DMS153 treated with DMSO at 0.1 percent for 48 hours (cell line): ENCODE data around the gene SLIT2.

Experiments
- DNase-seq: peaks from one replicate; lab custom pipeline; 2025; ENCODE audit not compliant: unreplicated experiment; lab: John Stamatoyannopoulos, UW

Gene SLIT2

DNA sequence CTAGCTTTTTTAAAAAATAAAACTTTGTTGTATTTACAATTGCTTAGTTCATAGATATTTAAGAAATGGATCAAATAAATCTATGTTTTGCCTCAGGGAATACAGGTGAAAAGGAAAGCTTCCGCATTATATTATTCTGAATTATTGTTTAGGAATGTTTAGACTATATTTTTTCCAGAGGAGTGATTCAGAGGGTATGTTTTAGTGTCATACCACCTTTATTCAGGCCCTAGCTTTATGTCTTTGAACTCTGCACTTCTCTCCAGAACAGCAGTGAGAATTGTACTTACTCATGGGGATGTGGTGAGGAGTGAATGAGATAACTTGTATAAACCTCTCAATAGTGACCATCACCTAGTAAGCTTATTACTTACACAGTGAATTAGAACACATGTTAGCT lies 14.0 kb downstream of the SLIT2 start:
- no peak for DNase-seq

DNA sequence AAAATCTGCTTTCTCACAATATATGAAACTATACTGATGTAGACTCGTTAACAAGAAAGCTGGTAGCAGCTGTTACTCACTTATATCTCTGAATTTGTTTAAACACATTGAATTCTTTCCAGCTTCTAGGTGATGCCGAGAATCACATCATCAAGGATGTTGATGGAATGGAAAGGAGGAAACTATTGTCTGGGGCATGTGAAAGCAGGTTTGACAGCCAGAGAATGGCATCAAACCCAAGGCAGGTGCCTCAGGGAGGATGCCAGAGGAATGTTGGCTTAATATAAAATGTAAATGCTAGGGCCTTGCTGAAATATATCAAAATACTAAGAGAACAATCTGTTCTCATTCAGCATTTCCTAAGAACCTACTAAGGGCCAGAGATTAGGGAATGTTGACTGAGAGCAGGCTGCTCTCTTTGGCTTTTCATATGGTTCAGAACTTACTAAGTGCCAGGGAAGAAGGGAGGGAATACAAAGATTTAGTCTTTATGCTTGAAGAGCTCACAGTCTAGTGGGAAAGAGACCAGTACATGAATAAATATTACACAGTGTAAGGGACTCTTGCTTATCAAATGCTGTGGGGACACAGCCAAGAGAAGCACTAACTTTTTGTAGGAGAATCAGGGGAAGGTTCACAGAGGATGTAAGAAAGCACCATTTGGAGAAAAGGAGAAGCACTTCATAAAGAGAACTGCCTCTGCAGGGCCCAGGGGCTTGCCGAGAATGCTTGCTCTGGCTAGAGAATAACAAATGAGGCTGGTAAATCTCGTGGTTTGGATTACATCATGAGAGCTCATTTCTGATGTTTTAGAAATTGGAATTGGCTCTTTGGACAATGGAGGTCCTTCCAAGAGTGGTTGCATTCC lies 14.7 kb downstream of the SLIT2 start:
- DNase-seq = no peak

DNA sequence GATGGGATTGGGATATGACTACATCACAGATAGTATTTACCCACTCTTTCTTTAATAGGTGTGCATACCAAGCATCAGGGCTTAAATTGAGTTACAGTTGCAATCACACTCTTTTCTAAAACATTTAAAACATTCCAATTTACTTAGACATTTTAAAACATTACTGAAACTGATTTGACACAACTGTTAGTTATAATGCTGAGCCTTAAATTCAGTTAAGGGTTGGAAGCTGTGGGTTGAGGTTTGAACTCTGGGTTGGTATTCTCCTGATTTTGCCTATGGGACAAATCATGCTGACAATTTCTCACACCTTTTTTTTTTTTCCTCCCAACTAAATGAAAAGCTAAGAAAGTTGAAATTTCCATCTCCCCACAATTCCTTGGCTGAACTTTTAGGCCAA lies 16.3 kb downstream of the SLIT2 start:
- DNase-seq = no peak

DNA sequence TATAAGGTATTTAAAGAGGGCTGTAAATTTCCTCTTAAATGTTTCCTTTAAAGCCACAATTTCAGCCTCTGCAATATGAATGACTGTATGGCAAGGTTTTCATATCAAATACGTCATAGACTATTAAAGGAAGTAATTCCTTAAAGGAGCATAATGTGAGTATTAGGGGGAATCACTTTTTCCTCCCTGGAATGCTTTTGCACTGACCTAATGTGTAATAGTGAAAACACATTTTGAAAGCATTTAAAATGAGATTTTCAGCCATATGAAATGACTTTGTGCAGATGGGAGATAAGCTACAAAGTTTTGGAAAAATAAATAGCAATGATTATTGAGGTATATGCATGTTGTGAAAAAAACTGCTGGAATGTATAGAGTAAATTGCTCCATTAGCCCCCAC lies 17.6 kb downstream of the SLIT2 start:
- no peak for DNase-seq

DNA sequence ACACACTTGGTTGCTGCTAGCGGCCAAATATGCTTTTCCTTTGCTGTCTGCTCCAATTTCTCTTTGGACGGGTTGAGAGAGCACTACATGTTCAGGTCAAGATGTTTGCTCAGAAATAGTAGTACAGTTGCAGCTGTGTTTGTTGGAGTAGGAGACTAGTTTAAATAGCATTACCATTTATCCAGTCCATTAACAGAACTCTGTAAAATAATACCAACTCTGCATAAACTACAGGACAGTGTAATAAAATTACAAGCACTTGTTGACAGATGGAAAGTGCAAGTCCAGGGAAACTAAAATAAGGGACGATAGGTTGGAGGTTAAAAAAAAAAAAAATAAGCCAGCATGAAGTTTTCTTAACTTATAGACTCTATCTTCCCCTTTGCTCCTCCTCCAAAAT lies 20.2 kb downstream of the SLIT2 start:
- no peak for DNase-seq

DNA sequence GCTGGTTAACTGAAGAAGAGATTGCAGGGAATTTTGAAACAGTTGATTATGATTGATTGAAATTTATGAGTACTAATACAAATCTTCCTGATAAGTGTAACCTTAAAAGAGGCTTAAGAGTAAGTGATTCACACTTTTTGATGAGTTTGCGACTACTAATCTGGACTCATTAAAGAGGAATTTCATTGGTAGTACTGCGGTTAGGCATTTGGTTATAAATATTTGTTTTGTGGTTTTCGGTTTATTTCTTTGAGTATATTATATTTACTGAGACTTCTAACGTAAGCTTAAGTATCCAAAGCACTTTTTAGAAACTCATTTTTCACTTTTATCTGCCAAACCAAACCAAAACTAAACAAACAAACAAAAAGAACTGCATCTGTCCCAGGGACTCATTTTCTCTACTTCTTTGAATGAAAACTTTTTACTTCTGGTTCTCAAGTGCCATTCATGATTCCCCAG lies 20.7 kb downstream of the SLIT2 start:
- no peak for DNase-seq

DNA sequence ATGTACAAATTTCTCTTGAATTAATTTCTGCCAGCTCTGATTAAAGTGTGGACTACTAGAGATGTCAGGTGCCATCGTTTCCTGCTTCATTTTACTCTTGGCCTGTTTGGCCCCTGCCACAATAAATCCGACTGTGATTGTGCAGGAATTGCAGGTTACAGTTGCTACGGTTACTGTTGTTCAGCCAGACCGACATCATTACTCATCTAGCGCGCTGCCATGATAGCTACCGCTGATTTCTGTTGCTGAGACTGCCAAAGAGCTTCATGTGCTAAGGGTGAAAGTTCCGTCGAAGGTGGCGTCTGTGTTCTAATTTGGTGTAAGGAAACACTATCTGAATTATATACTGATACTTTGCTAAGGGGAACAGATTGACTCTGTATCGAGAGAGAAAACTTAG lies 22.1 kb downstream of the SLIT2 start:
- DNase-seq = no peak

DNA sequence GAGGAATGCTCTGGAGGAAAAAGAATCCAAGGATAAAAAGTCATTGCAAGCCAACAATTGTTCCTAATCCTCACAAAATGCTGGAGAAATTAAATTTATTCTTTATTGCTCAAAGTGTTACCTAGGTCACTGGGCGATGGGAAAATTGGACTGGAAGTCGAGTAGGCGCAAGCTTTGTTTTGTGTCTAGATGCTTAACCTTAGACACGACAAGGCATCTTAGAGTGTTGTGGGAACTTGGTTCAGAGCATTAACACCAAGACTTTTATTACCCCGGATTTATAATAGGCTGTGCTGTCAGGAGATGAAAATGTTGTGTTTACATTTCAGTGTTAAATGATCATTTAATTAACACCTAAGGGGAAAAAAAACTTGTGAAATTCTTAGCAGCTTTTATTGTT lies 25.1 kb downstream of the SLIT2 start:
- no peak for DNase-seq

DNA sequence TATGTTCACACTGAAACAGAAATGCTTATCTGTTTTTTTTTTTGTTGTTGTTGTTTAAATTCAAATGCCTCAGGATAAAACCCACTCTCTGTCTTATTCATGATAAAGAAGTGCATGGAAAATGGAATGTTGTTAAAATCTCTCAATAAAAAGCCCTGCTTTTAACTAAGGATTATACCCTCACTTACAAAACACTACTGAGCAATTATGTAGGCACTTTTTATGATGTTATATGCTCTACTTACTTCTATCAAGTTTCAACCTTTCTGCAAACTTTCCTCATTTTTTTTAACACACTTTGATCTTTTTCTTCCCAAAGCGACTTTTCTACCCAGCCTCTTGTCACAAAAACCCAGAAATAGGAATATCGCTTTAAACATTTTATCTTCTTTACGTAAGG lies 26.5 kb downstream of the SLIT2 start:
- DNase-seq = no peak

DNA sequence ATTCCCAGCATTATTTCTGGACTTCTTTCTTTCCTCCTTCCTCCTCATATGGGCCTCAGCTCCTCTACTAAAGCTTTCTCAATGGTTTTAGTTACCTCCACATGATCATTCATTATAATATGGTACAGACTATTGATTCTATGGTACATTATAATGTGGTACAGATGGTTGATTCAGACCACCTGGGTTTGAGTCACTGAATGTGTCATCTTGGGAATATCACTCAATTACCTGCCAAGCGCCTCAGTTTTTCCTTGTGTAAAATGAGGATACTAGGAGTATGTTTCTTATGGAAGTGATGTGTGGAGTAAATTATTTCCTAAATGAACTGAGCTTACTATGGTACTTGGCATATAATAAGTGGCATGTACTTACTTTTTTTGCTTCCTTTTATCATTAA lies 27.7 kb downstream of the SLIT2 start:
- no peak for DNase-seq

DNA sequence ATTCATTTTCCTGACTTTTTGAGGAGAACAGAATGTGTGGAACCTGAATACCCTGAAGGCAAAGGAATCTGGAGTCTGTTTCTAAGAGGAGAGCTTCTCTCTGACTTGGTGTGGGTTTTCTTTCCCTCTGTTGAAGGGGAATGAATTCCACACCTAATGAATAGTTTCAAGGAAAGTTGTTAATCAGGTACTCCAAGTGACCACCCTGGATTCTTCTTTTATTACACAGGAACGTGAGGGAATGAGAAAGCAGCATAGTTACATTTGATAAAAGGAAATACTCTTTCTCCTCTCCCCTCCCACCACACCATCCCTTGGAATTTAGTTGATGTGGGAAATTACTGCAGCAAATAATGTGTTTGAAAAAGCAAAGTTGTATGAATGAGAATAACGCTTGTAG lies 29.7 kb downstream of the SLIT2 start:
- DNase-seq = no peak

DNA sequence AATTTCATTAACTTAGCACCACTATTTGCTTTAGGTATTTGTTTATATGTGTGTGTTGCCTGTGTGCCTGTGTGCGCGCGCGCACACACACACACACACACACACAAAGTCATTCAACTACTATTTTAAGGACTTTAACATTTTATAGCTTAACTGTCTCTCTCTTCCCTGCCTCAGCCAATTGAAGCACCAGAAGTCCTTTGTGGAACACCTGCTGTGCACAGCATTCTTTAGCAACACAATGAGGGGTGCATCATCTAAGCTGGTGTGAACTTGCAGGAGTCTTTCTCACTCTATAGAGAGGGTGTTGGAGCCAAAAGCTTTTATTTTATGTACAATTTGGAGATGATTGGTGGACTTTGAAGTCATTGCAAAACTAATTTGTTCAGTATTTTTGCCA lies 31.3 kb downstream of the SLIT2 start:
- no peak for DNase-seq

DNA sequence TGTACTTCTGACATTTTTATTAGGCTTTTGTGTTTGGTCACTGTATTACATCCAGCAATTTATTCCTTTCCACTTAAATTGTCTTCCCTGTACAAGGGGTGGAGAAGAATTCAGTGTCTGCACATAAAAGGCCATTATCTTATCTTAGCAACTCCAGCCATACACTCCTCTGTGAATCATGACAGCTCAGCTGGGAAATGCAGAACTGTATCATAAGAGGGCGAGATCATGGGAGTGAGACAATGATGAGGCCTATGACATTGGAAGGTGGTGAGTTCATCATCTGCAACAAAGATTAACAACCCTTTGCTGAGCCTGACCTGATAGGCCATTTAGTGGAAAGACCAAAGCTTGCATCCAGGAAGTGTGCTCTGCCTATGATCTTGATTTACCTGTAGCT lies 33.3 kb downstream of the SLIT2 start:
- DNase-seq = no peak

DNA sequence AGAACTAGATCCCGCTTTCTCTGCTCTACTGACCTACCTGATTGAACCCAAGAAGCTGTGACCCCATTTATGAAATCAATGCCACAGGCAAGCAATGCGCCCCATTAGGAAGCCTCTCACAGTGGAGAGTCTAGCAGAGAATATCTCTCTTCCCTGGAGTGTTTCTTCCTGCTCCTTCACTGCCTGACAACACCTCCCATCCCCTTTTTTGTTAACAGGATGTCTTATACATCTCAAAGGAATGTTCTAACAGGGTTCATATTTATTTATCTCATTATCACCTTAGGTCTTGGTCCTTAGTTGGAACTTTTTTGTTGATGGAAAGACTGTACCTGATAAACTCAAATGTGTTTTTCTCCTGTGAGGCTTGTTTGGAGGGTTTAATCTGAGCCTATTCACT lies 35.5 kb downstream of the SLIT2 start:
- DNase-seq = no peak

DNA sequence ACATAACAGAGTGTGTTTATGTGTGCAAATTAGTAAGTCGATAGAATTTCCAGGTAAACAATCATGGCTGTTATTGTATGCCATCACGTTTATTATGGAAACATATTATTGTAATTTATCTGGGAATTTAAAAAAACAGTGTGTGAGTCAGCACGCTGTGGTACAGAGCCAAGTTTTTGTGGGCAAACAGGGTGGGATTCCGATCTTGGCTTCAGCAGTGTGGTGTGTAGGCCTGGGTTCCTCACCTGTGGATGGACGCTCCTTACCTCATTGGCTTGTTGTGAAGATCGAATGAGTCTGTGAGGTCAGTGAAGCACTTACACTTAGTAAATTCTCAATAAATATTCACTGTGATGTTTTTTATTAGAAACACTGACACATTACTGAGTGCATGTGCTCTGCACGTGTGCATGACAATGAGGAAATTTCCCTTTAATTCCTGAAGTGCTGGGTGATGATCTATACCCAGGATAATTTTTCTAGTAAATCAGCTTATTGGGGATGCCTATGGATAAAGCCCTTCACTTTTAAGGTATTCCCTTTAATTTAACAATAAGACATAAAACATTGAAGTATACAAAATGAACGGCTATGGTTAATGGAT lies 36.4 kb downstream of the SLIT2 start:
- DNase-seq = no peak

DNA sequence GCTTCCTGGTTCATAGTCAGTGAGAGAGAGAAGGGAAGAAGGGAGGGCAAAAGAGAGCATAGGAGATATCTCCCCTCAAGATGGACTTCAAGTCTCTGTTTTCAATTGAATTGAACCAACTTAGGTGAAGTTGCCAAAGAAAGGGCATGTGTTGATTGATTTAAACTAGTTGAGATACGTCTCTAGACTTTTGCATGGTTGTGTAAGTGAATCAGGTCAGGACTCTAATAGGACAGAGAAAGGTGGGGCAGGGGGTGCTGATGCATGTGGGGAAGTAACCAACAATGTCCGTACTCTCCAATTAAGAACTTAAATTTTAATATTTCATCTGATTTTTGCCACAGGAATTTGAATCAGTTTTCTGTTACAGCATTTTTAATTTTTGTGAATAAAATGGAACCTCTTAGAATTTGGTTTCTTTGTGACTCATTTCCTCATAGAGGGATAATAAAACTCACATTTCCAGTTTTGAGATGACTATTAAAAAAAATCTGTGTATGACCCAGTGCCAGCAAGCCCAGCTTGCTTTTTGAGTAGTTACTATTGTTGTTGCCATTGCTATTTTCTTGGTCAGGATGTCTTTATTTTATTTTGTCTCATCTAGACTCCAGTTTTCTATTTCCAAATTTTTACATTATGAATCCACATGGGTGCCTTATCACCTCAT lies 37.3 kb downstream of the SLIT2 start:
- no peak for DNase-seq

DNA sequence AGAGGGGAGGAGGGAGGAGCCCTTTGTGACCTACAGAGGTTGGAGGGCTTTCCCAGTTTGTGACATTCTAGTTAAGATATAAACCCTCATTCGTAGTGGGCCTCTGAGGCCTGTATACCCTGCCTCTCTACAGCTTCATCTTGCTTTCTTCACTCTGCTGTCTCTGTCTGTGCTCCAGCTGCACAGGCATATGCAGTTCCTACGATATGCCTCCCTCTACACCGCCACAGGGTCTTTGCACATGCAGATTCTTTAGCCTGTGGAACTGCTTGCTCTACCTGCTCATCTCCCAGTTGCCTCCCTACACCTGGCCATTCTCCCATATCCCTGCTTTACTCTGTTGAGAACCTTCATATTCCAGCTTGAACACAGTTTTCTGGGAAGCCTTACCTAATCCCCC lies 38.1 kb downstream of the SLIT2 start:
- no peak for DNase-seq

DNA sequence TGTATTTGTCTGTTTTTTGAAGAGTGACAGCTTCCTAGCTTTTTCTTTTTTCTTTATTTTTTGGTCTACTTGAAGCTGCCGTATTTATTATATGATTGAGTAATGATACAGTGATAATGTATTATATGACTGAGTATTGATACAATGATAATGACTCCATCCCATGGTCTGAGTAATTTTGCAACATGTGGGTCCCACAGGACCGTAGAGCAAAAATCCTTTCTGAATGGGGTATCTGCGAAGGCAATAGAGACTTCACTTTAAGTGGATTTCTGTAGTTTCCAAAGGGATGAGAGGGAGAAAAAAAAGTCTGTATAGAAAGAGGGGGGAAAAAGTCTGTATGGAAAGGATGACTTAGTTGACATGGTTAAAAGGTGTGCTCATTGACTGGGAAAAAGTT lies 41.0 kb downstream of the SLIT2 start:
- DNase-seq = no peak

DNA sequence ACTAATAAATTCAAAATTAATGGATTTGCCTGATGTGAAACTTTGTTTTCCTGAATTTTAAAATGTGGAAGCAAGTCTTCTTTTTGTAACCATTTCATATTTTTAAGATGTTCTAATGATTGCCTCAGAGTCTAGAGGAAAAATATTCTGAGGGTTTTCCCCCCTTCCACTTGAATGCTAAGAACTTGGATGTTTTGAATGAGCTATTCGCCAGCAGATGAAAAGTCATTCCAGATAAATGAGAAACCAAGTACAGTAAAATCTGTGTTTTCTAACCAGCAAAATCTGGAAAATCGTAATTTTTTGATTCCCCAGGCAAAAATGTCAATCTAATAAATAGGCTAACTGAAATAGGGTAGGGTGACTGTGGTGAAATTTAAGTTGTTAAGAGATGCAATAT lies 45.6 kb downstream of the SLIT2 start:
- DNase-seq = no peak

DNA sequence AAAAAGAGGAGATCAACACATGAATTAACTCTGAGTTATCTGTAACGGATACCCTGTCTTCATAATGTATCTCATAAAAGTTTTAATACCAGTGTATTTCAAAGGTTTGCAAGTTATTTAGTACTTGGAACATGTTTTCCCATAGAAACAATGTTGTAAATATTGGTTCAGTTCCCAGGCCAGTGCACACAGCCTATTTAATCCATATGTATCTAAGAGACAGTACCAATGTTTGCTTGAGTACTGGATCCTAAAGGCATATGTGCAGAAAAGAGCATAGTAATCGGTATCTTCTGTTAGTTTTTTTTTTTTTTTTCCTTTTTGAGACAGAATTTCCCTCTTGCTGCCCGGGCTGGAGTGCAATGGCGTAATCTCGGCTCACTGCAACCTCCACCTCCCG lies 46.1 kb downstream of the SLIT2 start:
- no peak for DNase-seq

DNA sequence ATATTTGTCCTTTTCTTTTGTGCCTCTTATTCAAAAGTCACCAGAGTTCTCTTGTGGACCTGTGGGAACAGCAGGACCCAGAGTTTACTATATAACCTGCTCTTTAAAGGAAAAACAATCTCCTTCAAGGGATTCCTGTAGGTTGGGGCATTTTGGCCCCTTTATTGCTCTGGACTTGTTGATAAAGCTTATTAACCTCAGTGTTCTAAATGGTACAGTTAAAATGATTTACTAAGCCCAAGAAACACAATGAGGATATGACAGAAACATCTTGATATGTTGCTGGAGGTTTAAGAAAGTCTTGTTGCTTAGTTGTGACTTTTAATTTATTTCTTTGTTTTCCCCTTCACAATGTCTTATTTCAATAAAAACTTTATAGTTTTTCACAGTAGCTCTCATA lies 46.8 kb downstream of the SLIT2 start:
- no peak for DNase-seq

DNA sequence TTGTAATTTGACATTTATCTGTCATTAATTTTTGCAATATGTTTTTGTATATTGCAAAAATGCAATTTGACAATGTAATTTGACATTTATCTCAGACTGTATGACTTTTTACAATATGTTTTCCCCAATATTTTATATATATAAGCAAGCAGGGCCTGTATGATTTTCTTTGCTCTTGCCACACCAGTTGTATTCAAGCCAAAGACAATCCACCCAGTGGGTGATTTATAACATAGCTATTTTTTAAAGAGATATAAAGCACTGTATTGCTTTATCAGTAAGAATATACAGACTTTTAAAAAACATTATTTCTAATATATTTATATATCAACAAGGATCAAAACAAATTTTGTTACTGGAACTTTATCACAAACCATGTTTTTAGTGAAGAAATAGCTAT lies 47.3 kb downstream of the SLIT2 start:
- DNase-seq = no peak
